ENCODE results near the gene EP400.

EP400 gene

GRCh38 chr12:131994589-131994988, 44.8 kb downstream of the EP400 start:
- H3K9me2 ChIP-seq (replicated peaks; ENCODE audit: insufficient read depth, low read length) = no peaks in the 10 kb centered on the region
- no peak overlapping the region for H3K27ac ChIP-seq (ENCODE audit: low read depth, low read length)
- no peak overlapping the region for H3K4me3 ChIP-seq (ENCODE audit: insufficient read depth, low read length, poor library complexity, severe bottlenecking)
- no peak overlapping the region for H3K9ac ChIP-seq (ENCODE audit: low read length)
- no peak overlapping the region for H3K4me2 ChIP-seq (ENCODE audit: low read depth, low read length, poor library complexity, severe bottlenecking)
- peaks cover 8% of the 10 kb centered on the region; the same call in 1 of the 2 replicates for H3K36me3 ChIP-seq (ENCODE audit: low read length)
- H3K27me3 ChIP-seq (ENCODE audit: low read length) = no peaks in the 10 kb centered on the region
- no peaks in the 10 kb centered on the region for H4K20me1 ChIP-seq (ENCODE audit: low read depth, low read length)
- no peaks in the 10 kb centered on the region for H3K9me3 ChIP-seq (ENCODE audit: insufficient read depth, low read length)
- TF ChIP-seq EZH2phosphoT487 (conservative IDR thresholded peaks at IDR 0.05; ENCODE audit: low read length) (no peak), CTCF (IDR thresholded peaks at IDR 0.05; ENCODE audit: insufficient read depth, low read length, poor library complexity, severe bottlenecking) (no peak)
- no peak overlapping the region for H2AFZ ChIP-seq (ENCODE audit: low read depth, low read length, severe bottlenecking)
- H3K79me2 ChIP-seq (ENCODE audit: insufficient read depth, low read length) = no peaks in the 10 kb centered on the region
- no peaks in the 10 kb centered on the region for H3F3A ChIP-seq (ENCODE audit: insufficient read depth)

GRCh38 chr12:132000286-132000872, 50.6 kb downstream of the EP400 start:
- H3K79me2 ChIP-seq (ENCODE audit: insufficient read depth, low read length) = no peaks in the 10 kb centered on the region
- H3F3A ChIP-seq (ENCODE audit: insufficient read depth) = no peaks in the 10 kb centered on the region
- H3K4me2 ChIP-seq (ENCODE audit: low read depth, low read length, poor library complexity, severe bottlenecking) = no peak overlapping the region
- H4K20me1 ChIP-seq (ENCODE audit: low read depth, low read length) = no peaks in the 10 kb centered on the region
- H3K9ac ChIP-seq (ENCODE audit: low read length) = no peak overlapping the region
- H2AFZ ChIP-seq (ENCODE audit: low read depth, low read length, severe bottlenecking) = no peak overlapping the region
- H3K36me3 ChIP-seq (ENCODE audit: low read length) = peaks cover 15% of the 10 kb centered on the region; the same call in 1 of the 2 replicates
- TF ChIP-seq CTCF (IDR thresholded peaks at IDR 0.05; ENCODE audit: insufficient read depth, low read length, poor library complexity, severe bottlenecking) = no peak
- no peak for TF ChIP-seq EZH2phosphoT487 (conservative IDR thresholded peaks at IDR 0.05; ENCODE audit: low read length)
- H3K27me3 ChIP-seq (ENCODE audit: low read length) = no peaks in the 10 kb centered on the region
- H3K4me3 ChIP-seq (ENCODE audit: insufficient read depth, low read length, poor library complexity, severe bottlenecking) = no peak overlapping the region
- H3K27ac ChIP-seq (ENCODE audit: low read depth, low read length) = no peak overlapping the region
- no peaks in the 10 kb centered on the region for H3K9me3 ChIP-seq (ENCODE audit: insufficient read depth, low read length)
- no peaks in the 10 kb centered on the region for H3K9me2 ChIP-seq (replicated peaks; ENCODE audit: insufficient read depth, low read length)

DNA sequence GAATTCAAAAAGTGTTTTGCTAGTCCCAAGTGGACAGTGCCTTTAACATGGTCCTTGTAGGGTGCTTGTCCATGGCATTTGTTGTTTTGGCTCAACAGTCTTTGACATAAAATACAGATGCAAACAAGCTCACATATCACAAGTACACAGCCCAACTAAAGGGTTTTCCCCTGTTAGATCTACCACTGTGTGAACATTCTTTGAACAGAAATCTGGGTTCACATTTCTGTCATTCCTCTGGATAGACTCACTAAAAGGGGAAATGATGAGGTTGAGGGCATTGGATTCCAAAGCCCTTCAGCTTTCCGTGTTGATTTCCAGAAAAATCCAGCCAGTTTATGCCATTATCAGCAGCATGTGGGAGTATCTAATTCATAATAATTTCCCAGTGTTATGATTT, 54.1 kb downstream of the EP400 start:
- no peak overlapping the region for H3K27ac ChIP-seq (ENCODE audit: low read depth, low read length)
- H3K27me3 ChIP-seq (ENCODE audit: low read length) = no peaks in the 10 kb centered on the region
- H3K4me2 ChIP-seq (ENCODE audit: low read depth, low read length, poor library complexity, severe bottlenecking) = no peak overlapping the region
- no peak overlapping the region for H3K9ac ChIP-seq (ENCODE audit: low read length)
- H3F3A ChIP-seq (ENCODE audit: insufficient read depth) = no peaks in the 10 kb centered on the region
- no peak overlapping the region for H3K4me3 ChIP-seq (ENCODE audit: insufficient read depth, low read length, poor library complexity, severe bottlenecking)
- no peak overlapping the region for H2AFZ ChIP-seq (ENCODE audit: low read depth, low read length, severe bottlenecking)
- no peaks in the 10 kb centered on the region for H3K9me2 ChIP-seq (replicated peaks; ENCODE audit: insufficient read depth, low read length)
- no peaks in the 10 kb centered on the region for H3K79me2 ChIP-seq (ENCODE audit: insufficient read depth, low read length)
- no peak for TF ChIP-seq EZH2phosphoT487 (conservative IDR thresholded peaks at IDR 0.05; ENCODE audit: low read length)
- H3K36me3 ChIP-seq (ENCODE audit: low read length) = peaks cover 10% of the 10 kb centered on the region
- no peaks in the 10 kb centered on the region for H4K20me1 ChIP-seq (ENCODE audit: low read depth, low read length)
- no peaks in the 10 kb centered on the region for H3K9me3 ChIP-seq (ENCODE audit: insufficient read depth, low read length)

GRCh38 chr12:132004946-132005345, 55.2 kb downstream of the EP400 start:
- Histone ChIP-seq H2AFZ (ENCODE audit: low read depth, low read length, severe bottlenecking) (no peak overlapping the region), H3K9ac (ENCODE audit: low read length) (no peak overlapping the region), H3K36me3 (ENCODE audit: low read length) (peaks cover 7% of the 10 kb centered on the region), H4K20me1 (ENCODE audit: low read depth, low read length) (no peaks in the 10 kb centered on the region), H3K9me2 (replicated peaks; ENCODE audit: insufficient read depth, low read length) (no peaks in the 10 kb centered on the region), H3F3A (ENCODE audit: insufficient read depth) (no peaks in the 10 kb centered on the region), H3K27ac (ENCODE audit: low read depth, low read length) (no peak overlapping the region), H3K4me2 (ENCODE audit: low read depth, low read length, poor library complexity, severe bottlenecking) (no peak overlapping the region), H3K27me3 (ENCODE audit: low read length) (no peaks in the 10 kb centered on the region), H3K9me3 (ENCODE audit: insufficient read depth, low read length) (no peaks in the 10 kb centered on the region), H3K79me2 (ENCODE audit: insufficient read depth, low read length) (no peaks in the 10 kb centered on the region), H3K4me3 (ENCODE audit: insufficient read depth, low read length, poor library complexity, severe bottlenecking) (no peak overlapping the region)
- no peak for TF ChIP-seq CTCF (IDR thresholded peaks at IDR 0.05; ENCODE audit: insufficient read depth, low read length, poor library complexity, severe bottlenecking)
- no peak for TF ChIP-seq EZH2phosphoT487 (conservative IDR thresholded peaks at IDR 0.05; ENCODE audit: low read length)
